Stimulated activated CD8-positive, alpha-beta memory T cell treated with anti-CD3 and anti-CD28 coated beads, Interleukin-12 subunit alpha, Interleukin-12 subunit beta, amount 100 ng/mL, for 1 hour (primary cell): ENCODE measurements around the gene ARHGEF40.

Experiments used
- DNase-seq: peaks from one replicate; pipeline ENCODE4 v3.0.0-alpha.2; 2020; ENCODE audit warnings: low read depth

Gene ARHGEF40

DNA sequence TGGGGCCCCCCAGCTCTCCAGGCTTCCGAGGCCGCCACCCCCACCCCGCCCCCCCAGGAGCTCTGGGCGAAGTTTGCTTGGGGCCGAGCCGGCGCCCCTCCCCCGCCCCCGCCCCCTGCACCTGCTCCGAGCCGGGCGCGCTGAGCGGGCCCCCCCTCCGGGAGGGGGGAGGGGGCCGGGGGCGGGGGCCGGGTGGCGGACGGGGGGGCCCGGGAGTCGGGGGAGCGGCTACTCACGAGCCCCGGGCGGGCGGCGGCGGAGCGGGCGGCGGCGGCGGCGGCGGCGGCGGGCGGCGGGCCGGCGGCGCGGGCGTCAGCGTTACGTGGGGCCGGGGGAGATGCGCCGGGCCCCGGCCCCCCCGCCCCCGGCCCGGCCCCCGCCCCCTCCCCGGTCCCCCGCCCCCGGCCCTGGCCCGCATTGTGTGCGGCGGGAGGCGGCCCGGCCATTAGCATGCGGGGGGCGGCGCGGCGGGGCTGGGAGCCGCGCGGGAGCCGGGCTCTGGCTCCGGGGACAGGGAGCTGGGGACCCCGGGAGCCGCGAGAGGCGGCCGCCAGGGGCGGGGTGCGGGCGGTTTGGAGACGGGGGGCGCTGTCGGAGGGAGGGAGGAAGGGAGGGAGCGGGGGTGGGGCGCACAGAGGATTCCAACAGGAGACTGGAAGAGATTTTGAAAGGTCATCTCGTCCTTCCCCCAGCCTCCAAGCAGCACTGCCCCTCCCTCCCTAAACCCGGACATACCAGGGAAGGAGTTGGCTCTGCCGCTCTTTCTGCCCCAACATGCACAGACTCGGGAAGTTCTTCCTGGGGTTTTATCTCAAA lies 28.2 kb downstream of the ARHGEF40 start, which contains the start of gene ZNF219:
Gene ZNF219, minus strand, starts transcription at position 580 of the 816 bp plus-strand sequence. CDS start 5,064 bp downstream, outside the sequence.
- no peak for DNase-seq

DNA sequence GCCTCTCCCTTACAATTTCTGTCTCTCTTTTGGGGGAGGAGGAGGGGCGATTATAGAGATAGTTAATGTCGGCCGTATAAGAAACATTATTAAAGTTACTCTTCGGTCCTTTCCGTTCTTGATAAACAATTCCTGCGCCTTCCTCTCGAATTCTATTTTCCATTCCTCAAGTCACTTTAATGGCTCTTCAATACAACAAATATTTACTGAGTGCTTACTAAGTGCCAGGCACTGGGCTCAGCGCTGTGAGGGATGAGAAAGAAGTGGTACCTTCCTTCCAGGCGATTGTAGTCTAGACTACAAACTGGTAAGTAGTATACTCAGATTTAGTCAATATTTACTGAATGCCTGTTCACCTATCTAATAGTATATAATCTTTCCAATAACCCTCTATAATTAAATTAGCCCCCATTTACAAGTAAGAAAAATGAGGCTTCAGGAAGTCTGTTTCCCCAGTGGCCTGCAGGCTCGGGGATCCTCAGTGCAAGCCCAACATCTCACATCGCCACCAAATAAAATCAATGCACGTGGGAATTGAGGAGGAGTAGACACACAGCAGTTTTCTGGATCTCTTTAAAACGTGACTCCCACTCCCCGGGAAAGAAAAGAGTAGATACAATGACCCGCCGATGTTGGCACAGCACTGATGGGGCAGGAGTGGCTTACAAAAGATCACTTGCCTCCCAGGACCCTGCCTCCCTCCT lies 28.9 kb downstream of the ARHGEF40 start:
- DNase-seq = no peak

DNA sequence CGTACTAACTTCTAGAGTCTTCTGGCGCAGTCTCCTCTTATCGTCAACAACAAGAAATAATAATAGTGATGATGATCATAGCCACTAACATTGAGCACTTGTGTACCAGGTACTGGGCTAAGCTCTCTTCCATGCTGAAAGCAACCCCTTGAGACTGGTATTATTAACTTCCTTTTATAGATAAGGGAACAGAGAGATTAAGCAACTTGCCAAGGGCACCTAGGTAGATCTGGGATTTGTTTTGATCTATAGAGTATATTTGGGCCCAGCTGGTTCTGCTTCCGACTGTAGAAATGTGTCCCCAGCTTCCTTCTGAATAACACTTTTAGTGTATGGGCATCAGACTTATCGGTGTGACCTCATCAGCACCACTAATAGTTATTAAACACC lies 29.5 kb downstream of the ARHGEF40 start:
- no peak for DNase-seq

DNA sequence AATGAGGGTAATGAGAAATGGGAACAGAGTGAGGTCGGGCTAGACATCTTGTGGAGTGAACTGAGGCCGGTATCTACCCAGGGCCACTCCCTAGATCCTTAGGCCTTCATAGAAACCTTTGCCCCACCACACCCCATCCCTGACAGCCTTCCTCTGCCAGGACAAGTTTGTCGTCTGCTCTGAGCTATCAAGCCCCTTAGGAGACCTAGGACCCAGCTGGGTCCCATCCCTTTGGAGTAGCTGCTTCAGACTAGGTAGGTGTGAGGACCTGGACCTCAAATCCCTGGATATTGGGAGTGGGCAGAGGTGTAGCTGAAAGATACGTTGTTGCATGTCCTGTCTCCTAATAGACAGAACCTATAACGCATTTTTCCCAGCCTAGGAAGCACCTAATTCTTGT lies 30.8 kb downstream of the ARHGEF40 start, which contains the start of gene TMEM253:
Gene TMEM253, plus strand, starts transcription at position 136 of the 400 bp plus-strand sequence. CDS start 278 bp downstream, outside the sequence.
- DNase-seq = no peak

- DNase-seq = no peak
Measured at GRCh38 chr14:21101802-21102413, 31.8 kb downstream of the ARHGEF40 start.

GRCh38 chr14:21102521-21103410 lies 32.7 kb downstream of the ARHGEF40 start:
- DNase-seq = no peak

DNA sequence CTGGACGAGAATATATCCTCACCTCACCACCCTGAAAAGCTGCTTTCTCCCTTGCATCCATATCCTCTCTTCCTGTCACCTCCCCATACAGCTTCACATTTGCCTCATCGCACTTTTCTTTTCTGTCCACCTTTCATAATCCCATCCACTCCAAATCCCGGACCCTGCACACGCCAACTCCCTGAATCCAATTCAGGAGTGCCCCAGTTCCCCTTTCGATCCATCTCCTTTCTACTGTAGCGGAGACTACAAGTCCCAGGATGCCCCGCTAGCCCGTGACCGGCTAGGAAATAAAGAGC lies 33.3 kb downstream of the ARHGEF40 start:
- DNase-seq = no peak

DNA sequence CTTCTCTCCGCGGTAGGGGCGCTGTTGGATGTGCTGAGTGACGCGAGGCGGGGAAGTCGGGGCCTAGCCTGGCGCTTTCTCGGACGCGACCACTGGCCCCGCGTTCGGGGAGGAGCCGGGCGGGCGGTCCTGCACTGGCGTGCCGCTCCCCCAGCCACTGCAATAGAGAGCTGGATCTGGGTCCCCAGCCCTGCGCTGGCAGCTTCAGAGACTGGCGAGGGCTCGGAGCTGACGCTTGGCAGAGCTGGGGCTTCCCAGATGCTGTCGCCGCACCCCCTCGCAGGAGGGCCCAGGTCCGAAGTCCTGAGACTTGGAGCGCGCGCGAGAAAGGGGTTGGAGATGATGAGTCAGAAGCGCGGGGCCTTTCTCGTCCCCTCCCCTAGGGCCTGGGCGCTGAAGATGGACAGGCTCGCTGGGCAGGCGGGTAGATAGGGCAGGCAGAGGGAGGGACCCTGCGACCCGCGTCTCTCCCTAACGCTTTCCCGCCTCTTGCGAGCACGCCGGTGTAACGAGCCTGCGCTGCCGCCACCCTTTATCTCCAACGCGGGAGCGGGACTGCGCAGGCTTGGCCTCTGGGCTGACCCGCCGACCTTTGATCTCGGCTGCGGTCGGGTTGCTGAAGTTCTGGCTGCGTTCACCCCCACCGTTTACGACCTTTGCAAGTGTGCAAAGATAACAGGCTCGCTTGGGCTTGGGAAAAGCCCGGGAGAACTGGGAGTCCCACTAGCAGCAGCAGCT lies 33.8 kb downstream of the ARHGEF40 start:
- DNase-seq = peak; percentile 91

- peak; percentile 42 for DNase-seq
Measured at GRCh38 chr14:21104448-21105060, 34.5 kb downstream of the ARHGEF40 start.

DNA sequence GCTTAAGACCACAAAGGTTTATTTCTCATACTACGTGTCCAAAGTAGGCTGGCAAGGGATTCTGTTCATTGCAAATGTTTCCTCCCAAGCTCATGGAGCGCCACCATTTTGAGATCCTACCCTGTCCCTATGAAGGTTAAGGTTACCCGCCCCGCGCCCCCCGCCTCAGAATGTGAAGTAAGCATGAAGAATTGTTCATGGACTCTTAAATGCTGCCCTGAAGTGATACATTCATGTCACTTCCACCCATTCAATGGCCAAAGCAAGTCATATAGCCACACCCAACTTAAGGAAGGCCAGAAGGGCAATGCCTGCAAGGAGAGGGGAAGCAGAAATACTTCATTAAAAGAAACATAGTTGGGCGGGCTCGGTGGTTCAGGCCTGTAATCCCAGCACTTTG lies 35.0 kb downstream of the ARHGEF40 start:
- DNase-seq = no peak

- no peak for DNase-seq
Measured at GRCh38 chr14:21106176-21106497, 36.0 kb downstream of the ARHGEF40 start.

DNA sequence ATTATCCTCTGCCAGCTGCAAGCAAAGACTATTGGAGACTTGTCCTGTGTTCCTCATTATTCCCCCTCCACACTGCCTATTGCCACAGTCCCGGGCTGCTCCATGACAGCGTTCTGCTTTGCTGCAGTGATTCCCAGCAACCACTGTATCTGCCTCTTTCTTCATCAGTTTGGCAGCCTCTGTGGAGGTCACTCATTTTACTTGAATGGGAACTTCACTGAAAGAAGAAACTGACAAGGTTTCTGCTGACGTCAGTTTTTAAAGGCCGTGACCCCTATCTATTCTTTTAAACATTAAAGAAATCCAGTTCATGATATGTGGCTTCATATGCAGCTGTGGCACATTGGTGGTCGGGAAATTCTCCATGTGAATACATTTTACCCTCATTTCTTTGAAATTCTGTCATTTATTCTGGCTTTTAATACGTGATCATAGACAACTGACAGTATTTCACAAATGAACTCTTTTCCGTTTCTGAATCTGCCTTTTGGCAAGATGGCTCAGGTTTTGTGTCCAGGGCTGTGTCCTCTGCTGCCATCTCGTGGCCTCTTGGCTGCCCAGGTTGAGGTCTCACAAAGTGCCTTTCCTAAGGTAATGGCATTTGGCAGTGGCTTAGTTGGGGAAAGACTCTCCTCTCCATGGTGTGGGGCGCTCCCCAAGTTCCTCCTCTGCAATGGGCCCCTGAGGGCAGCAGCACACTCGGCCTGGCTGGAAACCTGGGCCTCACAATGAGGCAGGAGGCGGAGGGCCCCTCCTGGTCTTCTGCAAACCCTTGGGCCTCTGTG lies 36.6 kb downstream of the ARHGEF40 start:
- peak; percentile 68 for DNase-seq

DNA sequence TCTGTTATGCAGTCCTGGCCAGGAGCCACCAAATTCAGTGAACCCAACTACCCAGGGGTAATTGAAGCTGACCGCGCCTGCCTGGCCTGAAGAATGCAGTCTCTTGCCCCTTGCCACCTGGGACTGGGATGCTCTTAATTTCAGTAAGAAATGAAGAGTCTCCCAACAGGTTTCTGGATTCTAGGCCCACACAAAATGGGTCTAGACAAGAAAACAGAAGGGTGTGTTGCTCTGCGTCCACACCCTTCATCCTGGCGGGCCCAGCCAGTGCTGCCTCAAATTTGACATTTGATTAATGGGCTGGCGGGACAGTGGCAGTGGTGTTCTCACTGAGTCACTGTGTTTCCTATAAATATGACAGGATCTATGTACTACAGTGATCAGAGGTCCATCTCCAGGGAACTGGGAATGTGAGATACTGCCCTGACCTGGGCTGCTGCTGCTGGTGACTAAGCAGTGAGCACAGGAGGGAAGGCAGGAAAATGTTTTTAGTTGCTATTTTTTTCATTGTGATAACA lies 37.2 kb downstream of the ARHGEF40 start:
- no peak for DNase-seq

GRCh38 chr14:21108791-21109190 lies 38.7 kb downstream of the ARHGEF40 start:
- DNase-seq = no peak

GRCh38 chr14:21109377-21110138 lies 39.5 kb downstream of the ARHGEF40 start:
- DNase-seq = no peak

DNA sequence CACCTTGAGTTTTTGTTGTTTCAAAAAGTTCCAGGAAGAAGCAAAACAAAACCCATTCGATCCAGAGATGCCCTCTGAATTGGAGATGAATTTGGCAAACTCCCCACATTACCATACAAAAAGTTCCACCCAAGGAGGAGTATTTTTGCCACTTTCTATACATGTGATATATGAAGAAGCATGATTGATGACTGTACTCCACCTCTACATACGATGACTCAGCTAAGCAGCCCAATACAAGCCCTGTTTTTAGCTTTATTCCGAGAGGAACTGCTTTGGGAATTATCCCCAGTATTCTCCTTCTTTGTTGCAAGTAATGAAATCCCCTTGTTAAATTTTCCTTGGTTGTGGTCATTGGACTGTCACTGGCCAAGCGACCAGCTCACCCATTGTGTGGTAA lies 42.2 kb downstream of the ARHGEF40 start:
- DNase-seq = no peak

GRCh38 chr14:21113369-21113768 lies 43.3 kb downstream of the ARHGEF40 start:
- no peak for DNase-seq

GRCh38 chr14:21118933-21119332 lies 48.8 kb downstream of the ARHGEF40 start:
- no peak for DNase-seq

- DNase-seq = no peak
Measured at GRCh38 chr14:21120686-21121085, 50.6 kb downstream of the ARHGEF40 start.
